ENCODE data around the gene ABCB8. TPM values are rescaled to one million over a fixed set of nuclear protein-coding genes. Genes with fewer than 3 reads are reported as not detected.
"Not testable (repeated sequence)": the region's sequence is repeated elsewhere in the genome, so short reads cannot be mapped to it uniquely, and the experiment has no call there.

ABCB8 gene
- total and polyA plus RNA-seq, 9 of the 15 experiments (the other 6 are each of a cell fraction or from before 2014, with no cell fraction given): 7.6 to 106 (median 36.3) TPM

DNA sequence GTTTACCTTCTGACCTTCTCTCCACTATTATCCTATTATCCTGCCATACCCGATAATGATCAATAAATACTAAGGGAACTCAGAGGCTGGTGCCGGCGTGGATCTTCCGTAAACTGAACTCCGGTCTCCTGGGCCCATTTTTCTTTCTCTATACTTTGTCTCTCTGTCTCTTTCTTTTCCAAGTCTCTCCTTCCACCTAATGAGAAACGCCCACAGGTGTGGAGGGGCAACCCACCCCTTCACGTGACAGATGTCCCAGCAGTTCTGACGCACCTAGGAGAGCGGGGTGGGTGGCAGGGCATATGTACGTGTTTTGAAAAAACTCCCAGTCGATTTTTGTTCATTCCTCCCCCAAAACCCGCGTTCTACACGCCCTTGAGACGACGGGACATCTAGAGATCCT is 521 bp upstream of the ABCB8 start (continued):
- TF ChIP-seq, protein P1, sequence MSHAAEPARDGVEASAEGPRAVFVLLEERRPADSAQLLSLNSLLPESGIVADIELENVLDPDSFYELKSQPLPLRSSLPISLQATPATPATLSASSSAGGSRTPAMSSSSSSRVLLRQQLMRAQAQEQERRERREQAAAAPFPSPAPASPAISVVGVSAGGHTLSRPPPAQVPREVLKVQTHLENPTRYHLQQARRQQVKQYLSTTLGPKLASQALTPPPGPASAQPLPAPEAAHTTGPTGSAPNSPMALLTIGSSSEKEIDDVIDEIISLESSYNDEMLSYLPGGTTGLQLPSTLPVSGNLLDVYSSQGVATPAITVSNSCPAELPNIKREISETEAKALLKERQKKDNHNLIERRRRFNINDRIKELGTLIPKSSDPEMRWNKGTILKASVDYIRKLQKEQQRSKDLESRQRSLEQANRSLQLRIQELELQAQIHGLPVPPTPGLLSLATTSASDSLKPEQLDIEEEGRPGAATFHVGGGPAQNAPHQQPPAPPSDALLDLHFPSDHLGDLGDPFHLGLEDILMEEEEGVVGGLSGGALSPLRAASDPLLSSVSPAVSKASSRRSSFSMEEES (CRISPR knock-in tag; IDR thresholded peaks at IDR 0.05): 0 out of 2 replicates have a peak, but pooled peaks have one; percentile 7
- TF ChIP-seq, protein P2, sequence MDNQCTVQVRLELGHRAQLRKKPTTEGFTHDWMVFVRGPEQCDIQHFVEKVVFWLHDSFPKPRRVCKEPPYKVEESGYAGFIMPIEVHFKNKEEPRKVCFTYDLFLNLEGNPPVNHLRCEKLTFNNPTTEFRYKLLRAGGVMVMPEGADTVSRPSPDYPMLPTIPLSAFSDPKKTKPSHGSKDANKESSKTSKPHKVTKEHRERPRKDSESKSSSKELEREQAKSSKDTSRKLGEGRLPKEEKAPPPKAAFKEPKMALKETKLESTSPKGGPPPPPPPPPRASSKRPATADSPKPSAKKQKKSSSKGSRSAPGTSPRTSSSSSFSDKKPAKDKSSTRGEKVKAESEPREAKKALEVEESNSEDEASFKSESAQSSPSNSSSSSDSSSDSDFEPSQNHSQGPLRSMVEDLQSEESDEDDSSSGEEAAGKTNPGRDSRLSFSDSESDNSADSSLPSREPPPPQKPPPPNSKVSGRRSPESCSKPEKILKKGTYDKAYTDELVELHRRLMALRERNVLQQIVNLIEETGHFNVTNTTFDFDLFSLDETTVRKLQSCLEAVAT (IDR thresholded peaks at IDR 0.05): peak in 1 of 2 experiments; percentile 65; a peak in 1 of 4 replicates
- TF ChIP-seq, protein P3, sequence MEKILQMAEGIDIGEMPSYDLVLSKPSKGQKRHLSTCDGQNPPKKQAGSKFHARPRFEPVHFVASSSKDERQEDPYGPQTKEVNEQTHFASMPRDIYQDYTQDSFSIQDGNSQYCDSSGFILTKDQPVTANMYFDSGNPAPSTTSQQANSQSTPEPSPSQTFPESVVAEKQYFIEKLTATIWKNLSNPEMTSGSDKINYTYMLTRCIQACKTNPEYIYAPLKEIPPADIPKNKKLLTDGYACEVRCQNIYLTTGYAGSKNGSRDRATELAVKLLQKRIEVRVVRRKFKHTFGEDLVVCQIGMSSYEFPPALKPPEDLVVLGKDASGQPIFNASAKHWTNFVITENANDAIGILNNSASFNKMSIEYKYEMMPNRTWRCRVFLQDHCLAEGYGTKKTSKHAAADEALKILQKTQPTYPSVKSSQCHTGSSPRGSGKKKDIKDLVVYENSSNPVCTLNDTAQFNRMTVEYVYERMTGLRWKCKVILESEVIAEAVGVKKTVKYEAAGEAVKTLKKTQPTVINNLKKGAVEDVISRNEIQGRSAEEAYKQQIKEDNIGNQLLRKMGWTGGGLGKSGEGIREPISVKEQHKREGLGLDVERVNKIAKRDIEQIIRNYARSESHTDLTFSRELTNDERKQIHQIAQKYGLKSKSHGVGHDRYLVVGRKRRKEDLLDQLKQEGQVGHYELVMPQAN (IDR thresholded peaks at IDR 0.05; ENCODE audit: borderline replicate concordance): peak; percentile 93
- TF ChIP-seq, protein P4, sequence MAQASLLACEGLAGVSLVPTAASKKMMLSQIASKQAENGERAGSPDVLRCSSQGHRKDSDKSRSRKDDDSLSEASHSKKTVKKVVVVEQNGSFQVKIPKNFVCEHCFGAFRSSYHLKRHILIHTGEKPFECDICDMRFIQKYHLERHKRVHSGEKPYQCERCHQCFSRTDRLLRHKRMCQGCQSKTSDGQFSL (CRISPR knock-in tag; IDR thresholded peaks at IDR 0.05): peak; percentile 45; the same call in 1 of the 2 replicates
- TF ChIP-seq, protein P4 (tag; IDR thresholded peaks at IDR 0.05): not testable (repeated sequence)
- peak; percentile 49; the same call in 1 of the 2 replicates for TF ChIP-seq NFRKB (IDR thresholded peaks at IDR 0.05; ENCODE audit: low read depth)
- peak; percentile 47; the same call in 1 of the 2 replicates for TF ChIP-seq ZNF311 (CRISPR knock-in tag; IDR thresholded peaks at IDR 0.05)
- TF ChIP-seq TOE1 (IDR thresholded peaks at IDR 0.05; ENCODE audit: borderline replicate concordance): peak; percentile 5; the same call in 1 of the 2 replicates
- not testable (repeated sequence) for TF ChIP-seq TOE1 (CRISPR knock-in tag; IDR thresholded peaks at IDR 0.05; ENCODE audit: borderline replicate concordance, low read depth)
- 0 out of 2 replicates have a peak, but pooled peaks have one; percentile 25 for TF ChIP-seq CXXC5 (CRISPR knock-in tag; IDR thresholded peaks at IDR 0.05)
- TF ChIP-seq ERF (CRISPR knock-in tag; IDR thresholded peaks at IDR 0.05): peak; percentile 71; the same call in 1 of the 2 replicates
- peak; percentile 69; the same call in 1 of the 2 replicates for TF ChIP-seq ZEB2 (IDR thresholded peaks at IDR 0.05)
- TF ChIP-seq HDAC1 (IDR thresholded peaks at IDR 0.05): peak in 1 of 2 experiments; percentile 69; a peak in 2 of 4 replicates
- TF ChIP-seq PHB (CRISPR knock-in tag; IDR thresholded peaks at IDR 0.05): peak; percentile 64; the same call in 1 of the 2 replicates
- TF ChIP-seq SAP30 (IDR thresholded peaks at IDR 0.05; ENCODE audit: borderline replicate concordance, insufficient read depth, low read depth, low read length, poor library complexity, severe bottlenecking): peak; percentile 35
- TF ChIP-seq, protein P5, sequence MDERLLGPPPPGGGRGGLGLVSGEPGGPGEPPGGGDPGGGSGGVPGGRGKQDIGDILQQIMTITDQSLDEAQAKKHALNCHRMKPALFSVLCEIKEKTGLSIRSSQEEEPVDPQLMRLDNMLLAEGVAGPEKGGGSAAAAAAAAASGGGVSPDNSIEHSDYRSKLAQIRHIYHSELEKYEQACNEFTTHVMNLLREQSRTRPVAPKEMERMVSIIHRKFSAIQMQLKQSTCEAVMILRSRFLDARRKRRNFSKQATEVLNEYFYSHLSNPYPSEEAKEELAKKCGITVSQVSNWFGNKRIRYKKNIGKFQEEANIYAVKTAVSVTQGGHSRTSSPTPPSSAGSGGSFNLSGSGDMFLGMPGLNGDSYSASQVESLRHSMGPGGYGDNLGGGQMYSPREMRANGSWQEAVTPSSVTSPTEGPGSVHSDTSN (CRISPR knock-in tag; IDR thresholded peaks at IDR 0.05; ENCODE audit: low read depth): 0 out of 2 replicates have a peak, but pooled peaks have one; percentile 13
- TF ChIP-seq, protein P5 (tag; conservative IDR thresholded peaks at IDR 0.05; ENCODE audit: low read depth): not testable (repeated sequence)
- 0 out of 2 replicates have a peak, but pooled peaks have one; percentile 22 for TF ChIP-seq HLTF (IDR thresholded peaks at IDR 0.05)
- peak in 1 of 2 experiments; percentile 75; a peak in 1 of 4 replicates for TF ChIP-seq CSDE1 (IDR thresholded peaks at IDR 0.05)
- 0 out of 2 replicates have a peak, but pooled peaks have one; percentile 61 for TF ChIP-seq ZNF445 (CRISPR knock-in tag; IDR thresholded peaks at IDR 0.05; ENCODE audit: low read depth)

Measured in K562 (cell line).